Endothelial cell of umbilical vein (primary cell): Measurements from ENCODE around the gene LTO1. TPM values are rescaled to one million over a fixed set of nuclear protein-coding genes. Genes with fewer than 3 reads are reported as not detected.

Experiments
- BruUV-seq: library from RNA; stranded (reverse); fragments of 400-500 nt; replicated peaks from 2 replicates; lab custom pipeline; 2021; lab: Mats Ljungman, UMichigan
- CTCF ChIA-PET: fragments of 300-600, 350-600 bp; sonication (Branson Sonifier 250); formaldehyde crosslinking; loops from one replicate; lab custom pipeline; 2021; ENCODE audit warnings: antibody characterized with exemption, inconsistent platforms; lab: Charles Lee
- POLR2A ChIA-PET: fragments of 300-600, 350-600 bp; sonication (Branson Sonifier 250); formaldehyde crosslinking; loops from one replicate; lab custom pipeline; 2021; ENCODE audit warnings: antibody characterized with exemption, inconsistent platforms; lab: Charles Lee
- DNase-seq: peaks from one replicate; pipeline ENCODE4 v3.0.0-alpha.2; 2011; ENCODE audit warnings: low read depth, low spot score
- FAIRE-seq: peaks from 2 replicates; lab custom pipeline; 2011; peaks lifted over from hg19 to GRCh38; lab: Jason Lieb, UNC
- H2AFZ ChIP-seq: 2 replicates; pipeline ENCODE4 v1.6.0; 2012; ENCODE audit warnings: low read depth, low read length, control low read depth, inconsistent platforms
- H3K27ac ChIP-seq: 2 replicates; pipeline ENCODE4 v1.5.1; 2011; ENCODE audit warnings: low read depth, mild to moderate bottlenecking, control low read depth, low read length, moderate library complexity; ENCODE audit not compliant: insufficient read depth
- H3K27me3 ChIP-seq, 2 experiments: 2 replicates each; pipeline versions ENCODE4 v1.6.0 to v1.6.1; 2011; ENCODE audit warnings: low read length in 2 of 2, mixed read lengths in 1 of 2; ENCODE audit not compliant: control insufficient read depth in 2 of 2, insufficient read depth in 2 of 2
- H3K36me3 ChIP-seq, 2 experiments: 2 replicates in 1 of 2; 3 replicates in 1 of 2; pipeline ENCODE4 v1.5.1; 2011; ENCODE audit warnings: low read length in 2 of 2, mild to moderate bottlenecking in 1 of 2, moderate library complexity in 1 of 2; ENCODE audit not compliant: control insufficient read depth in 2 of 2, insufficient read depth in 2 of 2; ENCODE audit errors: extremely low read depth in 1 of 2
- H3K4me1 ChIP-seq: 3 replicates; pipeline ENCODE4 v1.5.1; 2011; ENCODE audit warnings: mild to moderate bottlenecking, low read length; ENCODE audit not compliant: control insufficient read depth, insufficient read depth; ENCODE audit errors: extremely low read depth
- H3K4me2 ChIP-seq: 2 replicates; pipeline ENCODE4 v1.6.1; 2011; ENCODE audit warnings: low read length, control low read depth, mixed read lengths; ENCODE audit not compliant: insufficient read depth
- H3K4me3 ChIP-seq, 3 experiments: fragments of 200-600 bp in 1 of 3; sonication (generic), shearing (Covaris generic) in 1 of 3; replicated peaks in 1 of 3; 2 replicates each; pipeline ENCODE4 v1.5.1; 2011 to 2016; ENCODE audit warnings: control low read depth in 3 of 3, low read length in 3 of 3, mild to moderate bottlenecking in 2 of 3, inconsistent platforms in 1 of 3, low read depth in 1 of 3, moderate library complexity in 1 of 3; ENCODE audit not compliant: insufficient read depth in 1 of 3
- H3K79me2 ChIP-seq: 2 replicates; pipeline ENCODE4 v1.6.0; 2012; ENCODE audit warnings: low read length, inconsistent platforms; ENCODE audit not compliant: control insufficient read depth, insufficient read depth
- H3K9ac ChIP-seq: replicated peaks from 2 replicates; pipeline ENCODE3; 2011; ENCODE audit warnings: low read length, control low read depth; ENCODE audit not compliant: insufficient read depth; ENCODE audit errors: extremely low read depth
- H3K9me1 ChIP-seq: replicated peaks from 3 replicates; pipeline ENCODE4 v1.6.0; 2011; ENCODE audit warnings: mild to moderate bottlenecking, low read length; ENCODE audit not compliant: control insufficient read depth, insufficient read depth; ENCODE audit errors: extremely low read depth
- H3K9me3 ChIP-seq: replicated peaks from 2 replicates; pipeline ENCODE4 v1.5.1; 2012; ENCODE audit warnings: low read length, inconsistent platforms; ENCODE audit not compliant: control insufficient read depth, insufficient read depth
- H4K20me1 ChIP-seq: replicated peaks from 2 replicates; pipeline ENCODE3; 2011; ENCODE audit warnings: mild to moderate bottlenecking, low read length; ENCODE audit not compliant: control insufficient read depth, insufficient read depth; ENCODE audit errors: extremely low read depth
- CTCF ChIP-seq, 2 donors: IDR thresholded peaks; 1 replicate in 1 of 2; 2 replicates in 1 of 2; pipeline ENCODE4 v1.5.1; 2011; ENCODE audit warnings: low read length in 2 of 2, mild to moderate bottlenecking in 2 of 2, moderate library complexity in 2 of 2, control low read depth in 1 of 2, inconsistent platforms in 1 of 2, low read depth in 1 of 2; ENCODE audit not compliant: insufficient read depth in 1 of 2; ENCODE audit errors: extremely low read depth in 1 of 2
- EZH2 ChIP-seq: IDR thresholded peaks from 2 replicates; pipeline ENCODE4 v1.6.1; 2012; ENCODE audit warnings: borderline replicate concordance, low read depth, mild to moderate bottlenecking, moderate library complexity, low read length, inconsistent platforms; ENCODE audit not compliant: severe bottlenecking
- FOS ChIP-seq: IDR thresholded peaks from 2 replicates; pipeline ENCODE4 v1.6.1; 2011; ENCODE audit warnings: mild to moderate bottlenecking, low read length, moderate library complexity, borderline replicate concordance; ENCODE audit not compliant: insufficient read depth
- GATA2 ChIP-seq: IDR thresholded peaks from 2 replicates; pipeline ENCODE4 v1.7.0; 2011; ENCODE audit warnings: low read depth, mild to moderate bottlenecking, moderate library complexity, mixed read lengths, low read length; ENCODE audit not compliant: insufficient read length, insufficient read depth
- JUN ChIP-seq: IDR thresholded peaks from 2 replicates; pipeline ENCODE4 v1.6.1; 2011; ENCODE audit warnings: borderline replicate concordance, low read depth; ENCODE audit not compliant: insufficient read length, insufficient read depth
- MAX ChIP-seq: IDR thresholded peaks from 2 replicates; pipeline ENCODE4 v1.6.1; 2011; ENCODE audit not compliant: insufficient read depth, insufficient read length
- MYC ChIP-seq: IDR thresholded peaks from one replicate; pipeline ENCODE4 v1.6.1; 2011; ENCODE audit warnings: mild to moderate bottlenecking, low read depth, low read length
- POLR2A ChIP-seq: IDR thresholded peaks from 2 replicates; pipeline ENCODE4 v1.6.1; 2012; ENCODE audit warnings: low read depth, mild to moderate bottlenecking, control low read depth, low read length
- POLR2AphosphoS5 ChIP-seq: IDR thresholded peaks from 2 replicates; pipeline ENCODE4 v1.6.1; 2012; ENCODE audit warnings: low read depth, mild to moderate bottlenecking, control low read depth, low read length, moderate library complexity; ENCODE audit not compliant: insufficient read depth
- dilution Hi-C: fragments of 300-500 bp; cut with MboI; formaldehyde crosslinking; loops from one replicate; pipeline ENCODE4 v1.15.0; 2019; ENCODE audit warnings: low sequenced_read_pairs; ENCODE audit not compliant: extremely low pct_ligation_motif_present
- intact Hi-C: fragments of 100-400 bp; cut with micrococcal nuclease; formaldehyde crosslinking; loops from one replicate; pipeline ENCODE4 v1.10.0; 2022
- polyA plus RNA-seq, 4 experiments: library from polyadenylated mRNA; depleted of rRNA in 3 of 4; stranded (reverse) in 3 of 4; unstranded in 1 of 4; fragments of >200 nt; gene quantifications; 2 replicates each; pipeline versions ENCODE4 v1.2.1 to v1.2.3, GENCODE V29; 2011 to 2012; ENCODE audit warnings: missing spikeins in 1 of 4
- total RNA-seq: library from RNA; stranded (reverse); gene quantifications from 2 replicates; pipeline ENCODE4 v1.2.3, GENCODE V29; 2021

The LTO1 gene
- total and polyA plus RNA-seq, 2 donors (not counting 3 experiments of a cell fraction or from before 2014, with no cell fraction given), result 26.8 to 30.9 TPM

- Histone ChIP-seq H3K4me1 (no peaks in the 10 kb centered on the region), H3K9me1 (no peaks in the 10 kb centered on the region), H3K27ac (no peak overlapping the region), H3K4me3 (no peak overlapping the region), H3K36me3 (no peaks in the 10 kb centered on the region), H2AFZ (no peak overlapping the region), H3K79me2 (no peaks in the 10 kb centered on the region), H3K9ac (no peak overlapping the region), H3K27me3 (peaks cover 2 to 8% of the 10 kb centered on the region in 2 experiments), H3K4me2 (no peak overlapping the region), H4K20me1 (no peaks in the 10 kb centered on the region), H3K9me3 (no peaks in the 10 kb centered on the region)
- intact Hi-C loops, result no loop called here
- ChIA-PET CTCF (interaction anchor here (0.9 to 1.1 kb wide), 2 partner anchors 197 to 500 kb away, joined by 4 read pairs; no protein-coding TSS in a partner anchor), POLR2A (no interaction called here)
- BruUV-seq, result no TSS peak
- dilution Hi-C loops, result no loop called here
- DNase-seq (no peak), FAIRE-seq (no peak)
- no peak for TF ChIP-seq POLR2AphosphoS5
- TF ChIP-seq FOS, result no peak
- no peak for TF ChIP-seq JUN
- no peak for TF ChIP-seq CTCF (IDR thresholded peaks at IDR 0.05; ENCODE audit: extremely low read depth in 1 of 2, insufficient read depth in 1 of 2, low read depth in 1 of 2, low read length in 2 of 2)
- TF ChIP-seq MYC, result no peak
- TF ChIP-seq GATA2, result no peak
- TF ChIP-seq POLR2A, result no peak
- no peak for TF ChIP-seq MAX
- no peak for TF ChIP-seq EZH2
Measured at GRCh38 chr11:69691463-69691862, 16.3 kb upstream of the LTO1 start.
